Activated naive CD8-positive, alpha-beta T cell treated with anti-CD3 and anti-CD28 coated beads for 36 hours (primary cell): ENCODE data around the gene ANP32E. TPM values are rescaled to one million over a fixed set of nuclear protein-coding genes. Genes with fewer than 3 reads are reported as not detected.
A peak's percentile ranks its signal among the peaks of the same experiment; 100 is the strongest.
"Not testable (repeated sequence)": the region's sequence is repeated elsewhere in the genome, so short reads cannot be mapped to it uniquely, and the experiment has no call there.

ENCODE experiments used
- DNase-seq: peaks from one replicate; pipeline ENCODE4 v3.0.0; 2021
- H3K27ac Mint-ChIP-seq: one replicate; pipeline ENCODE4 v1.8.0; 2022; ENCODE audit warnings: mild to moderate bottlenecking, moderate library complexity, mixed read lengths
- H3K27me3 Mint-ChIP-seq: one replicate; pipeline ENCODE4 v1.8.0; 2022; ENCODE audit warnings: mild to moderate bottlenecking, mixed read lengths
- H3K36me3 Mint-ChIP-seq: one replicate; pipeline ENCODE4 v1.8.0; 2021; ENCODE audit warnings: mild to moderate bottlenecking, mixed read lengths
- H3K4me1 Mint-ChIP-seq: one replicate; pipeline ENCODE4 v1.8.0; 2021; ENCODE audit warnings: mixed read lengths
- H3K4me3 Mint-ChIP-seq: one replicate; pipeline ENCODE4 v1.8.0; 2022; ENCODE audit warnings: mild to moderate bottlenecking, moderate library complexity, mixed read lengths
- H3K9me3 Mint-ChIP-seq: one replicate; pipeline ENCODE4 v1.8.0; 2022; ENCODE audit warnings: mixed read lengths
- total RNA-seq, 2 experiments: library from RNA; stranded (reverse); gene quantifications; one replicate each; pipeline ENCODE4 v1.2.3, GENCODE V29; 2021

The ANP32E gene
- total RNA-seq, 2 experiments from 2014 or later: 176 to 191 TPM

DNA sequence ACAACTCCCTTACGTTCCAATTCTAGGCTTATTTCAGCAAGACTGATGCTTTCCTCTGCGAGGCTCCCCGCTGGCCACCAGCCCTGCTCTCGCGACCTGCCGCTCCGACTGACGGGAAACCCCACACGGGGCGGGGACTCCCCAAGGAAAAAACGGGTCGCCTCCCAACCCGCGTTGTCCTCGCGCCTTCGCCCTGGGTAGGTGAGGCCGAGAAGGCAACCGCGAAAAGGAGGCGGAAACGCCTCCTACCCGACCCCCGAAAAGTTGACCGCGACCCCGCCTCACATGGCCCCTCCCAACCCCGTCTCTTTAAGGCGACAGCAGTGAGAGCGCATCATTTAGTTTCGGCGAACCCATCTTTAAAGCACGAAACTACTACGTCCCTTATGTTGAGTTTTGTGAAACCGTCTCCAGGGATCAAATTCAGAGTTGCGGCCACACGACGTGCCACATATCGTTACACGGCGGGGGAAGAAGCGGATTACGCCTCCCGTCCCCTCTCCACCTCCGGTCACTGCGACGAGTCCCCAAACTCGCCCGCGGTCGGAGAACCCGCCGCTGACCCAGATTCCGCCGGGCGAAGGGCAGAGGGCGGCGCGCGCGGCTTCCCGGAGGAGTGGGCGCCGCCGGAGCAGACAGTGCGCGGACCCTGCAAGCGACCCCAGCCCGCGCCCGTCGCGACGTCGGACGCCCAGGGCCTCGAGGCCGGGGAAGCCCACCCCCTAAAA, 1.2 kb downstream of the ANP32E start:
- no peak overlapping the region for H3K27ac Mint-ChIP-seq
- peaks cover 25% of the 10 kb centered on the region for H3K36me3 Mint-ChIP-seq
- H3K4me3 Mint-ChIP-seq: no peak overlapping the region
- peaks cover 16% of the 10 kb centered on the region for H3K4me1 Mint-ChIP-seq
- H3K9me3 Mint-ChIP-seq: no peaks in the 10 kb centered on the region
- peaks cover 9% of the 10 kb centered on the region for H3K27me3 Mint-ChIP-seq
- DNase-seq: peak; percentile 96

DNA sequence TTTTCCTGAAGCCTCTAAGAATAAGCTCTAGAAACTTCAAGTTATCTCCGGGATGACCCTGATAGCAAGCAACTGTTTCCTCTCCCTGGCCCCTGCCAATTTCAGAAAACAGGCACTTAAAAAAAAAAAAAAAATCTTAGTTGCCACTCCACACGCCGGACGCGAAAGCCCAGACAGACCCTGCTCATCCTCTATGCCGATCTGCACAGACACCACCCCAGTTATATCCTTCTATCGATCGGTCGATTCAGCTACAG, 1.7 kb downstream of the ANP32E start:
- no peak for DNase-seq
- peaks cover 9% of the 10 kb centered on the region for H3K27me3 Mint-ChIP-seq
- peaks cover 15% of the 10 kb centered on the region for H3K4me1 Mint-ChIP-seq
- no peak overlapping the region for H3K27ac Mint-ChIP-seq
- no peaks in the 10 kb centered on the region for H3K9me3 Mint-ChIP-seq
- no peak overlapping the region for H3K4me3 Mint-ChIP-seq
- H3K36me3 Mint-ChIP-seq: peaks cover 25% of the 10 kb centered on the region

DNA sequence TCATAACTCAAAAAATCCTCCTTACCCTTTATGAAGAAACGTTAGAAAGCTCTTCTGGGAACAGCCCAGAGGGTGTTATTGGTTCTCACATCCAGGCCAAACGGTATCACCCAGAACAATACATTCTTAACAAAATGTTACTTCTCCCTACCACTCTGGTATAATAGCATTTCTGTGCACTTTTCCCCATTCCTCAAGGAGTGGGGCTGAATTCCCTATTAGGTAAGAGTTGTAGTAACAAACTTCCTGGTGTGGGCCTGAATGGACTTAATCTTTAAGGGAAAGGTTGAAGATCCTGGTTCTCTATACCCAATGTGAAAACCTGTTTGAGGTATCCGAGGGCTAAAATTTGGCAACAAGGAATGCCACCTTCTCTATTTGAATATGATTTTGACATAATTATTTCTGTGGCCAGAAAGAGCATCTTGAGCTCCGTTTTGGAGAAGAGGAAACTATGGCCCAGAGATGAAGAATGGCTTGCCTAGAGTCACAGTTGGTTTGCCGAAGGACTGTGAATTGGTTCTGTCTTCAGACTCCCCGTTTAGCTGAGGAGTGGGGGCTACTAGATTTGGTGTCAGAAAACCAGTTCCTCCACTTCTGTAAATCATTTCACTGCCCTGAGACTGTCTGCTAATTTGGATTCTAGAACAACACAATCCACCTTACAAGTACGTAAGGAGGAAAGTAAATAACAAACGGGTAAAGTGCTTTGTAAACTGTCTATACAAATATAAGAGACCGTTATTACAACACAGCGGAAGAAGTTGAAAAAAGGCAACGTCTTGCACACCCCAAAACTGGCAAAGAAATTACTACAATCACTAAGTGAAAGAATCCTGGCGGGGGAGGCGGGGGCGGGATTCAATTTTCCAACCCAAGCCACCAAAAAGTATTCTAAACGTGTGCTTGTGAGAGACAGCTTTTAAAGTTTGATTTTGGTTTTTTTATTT, 2.3 kb downstream of the ANP32E start:
- Mint-ChIP-seq H3K4me3 (no peak overlapping the region), H3K27me3 (peaks cover 9% of the 10 kb centered on the region), H3K9me3 (no peaks in the 10 kb centered on the region), H3K4me1 (peaks cover 15% of the 10 kb centered on the region), H3K27ac (no peak overlapping the region), H3K36me3 (peaks cover 28% of the 10 kb centered on the region)
- peak; percentile 16 for DNase-seq

DNA sequence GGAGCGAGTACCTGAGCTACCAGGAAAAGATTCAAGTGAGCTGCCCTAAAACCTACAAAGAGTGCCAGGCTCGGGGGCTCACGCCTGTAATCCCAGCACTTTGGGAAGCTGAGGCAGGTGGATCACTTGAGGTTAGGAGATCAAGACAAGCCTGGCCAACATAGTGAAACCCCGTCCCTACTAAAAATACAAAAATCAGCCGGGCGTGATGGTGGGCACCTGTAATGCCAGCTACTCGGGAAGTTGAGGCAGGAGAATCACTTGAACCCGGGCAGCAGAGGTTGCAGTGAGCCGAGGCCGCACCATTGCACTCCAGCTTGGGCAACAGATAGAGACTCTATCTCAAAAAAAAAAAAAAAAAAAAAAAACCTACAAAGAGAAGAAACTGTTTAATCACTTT, 3.0 kb downstream of the ANP32E start:
- H3K4me3 Mint-ChIP-seq, H3K27ac Mint-ChIP-seq: not testable (repeated sequence)
- H3K4me1 Mint-ChIP-seq: peaks cover 15% of the 10 kb centered on the region

GRCh38 chr1:150228246-150228645, 7.7 kb downstream of the ANP32E start:
- not testable (repeated sequence) for H3K27ac Mint-ChIP-seq, H3K9me3 Mint-ChIP-seq, H3K27me3 Mint-ChIP-seq, DNase-seq, H3K4me3 Mint-ChIP-seq
- peaks cover 14% of the 10 kb centered on the region for H3K4me1 Mint-ChIP-seq
- H3K36me3 Mint-ChIP-seq: peaks cover 41% of the 10 kb centered on the region

More for the DNA sequence above, 3.0 kb downstream of the ANP32E start:
- peaks cover 31% of the 10 kb centered on the region for H3K36me3 Mint-ChIP-seq
- H3K27me3 Mint-ChIP-seq, DNase-seq, H3K9me3 Mint-ChIP-seq: not testable (repeated sequence)

- Mint-ChIP-seq H3K27ac (no peak overlapping the region), H3K4me3 (no peak overlapping the region), H3K36me3 (peaks cover 42% of the 10 kb centered on the region), H3K9me3 (no peaks in the 10 kb centered on the region), H3K4me1 (peaks cover 8% of the 10 kb centered on the region), H3K27me3 (no peaks in the 10 kb centered on the region)
- no peak for DNase-seq
Measured at GRCh38 chr1:150227228-150227627, 8.7 kb downstream of the ANP32E start.

- Mint-ChIP-seq H3K9me3 (no peaks in the 10 kb centered on the region), H3K4me1 (peaks cover 8% of the 10 kb centered on the region), H3K4me3 (no peak overlapping the region), H3K27me3 (no peaks in the 10 kb centered on the region), H3K36me3 (peaks cover 42% of the 10 kb centered on the region), H3K27ac (peak overlapping the region; percentile 9)
- no peak for DNase-seq
Measured at GRCh38 chr1:150226486-150226885, 9.4 kb downstream of the ANP32E start.

- H3K27ac Mint-ChIP-seq: no peak overlapping the region
- H3K4me1 Mint-ChIP-seq: peaks cover 8% of the 10 kb centered on the region
- no peaks in the 10 kb centered on the region for H3K9me3 Mint-ChIP-seq
- no peak overlapping the region for H3K4me3 Mint-ChIP-seq
- peaks cover 36% of the 10 kb centered on the region for H3K36me3 Mint-ChIP-seq
- DNase-seq: no peak
- no peaks in the 10 kb centered on the region for H3K27me3 Mint-ChIP-seq
Measured at GRCh38 chr1:150225546-150225945, 10.4 kb downstream of the ANP32E start.

DNA sequence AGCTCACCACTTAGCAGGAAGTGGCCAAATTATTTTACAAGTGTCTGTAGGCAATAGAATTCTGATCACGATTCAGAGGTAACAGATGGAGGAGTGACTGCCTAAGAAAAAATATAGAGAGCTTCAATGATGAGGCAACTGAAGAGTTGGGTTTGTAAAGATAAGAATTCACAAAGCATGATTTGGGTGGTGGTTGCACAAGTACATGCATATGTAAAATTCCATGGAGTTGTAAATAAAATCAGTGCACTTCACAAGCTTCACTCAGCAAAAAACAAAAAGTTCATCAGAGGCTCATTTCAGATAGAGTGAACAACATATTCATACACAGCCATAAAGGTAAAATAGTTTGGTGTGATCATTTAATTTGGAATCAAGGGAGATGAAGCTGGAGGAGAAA, 10.9 kb downstream of the ANP32E start:
- Mint-ChIP-seq H3K27ac (peak overlapping the region; percentile 38), H3K4me3 (no peak overlapping the region), H3K4me1 (peaks cover 8% of the 10 kb centered on the region), H3K27me3 (no peaks in the 10 kb centered on the region), H3K9me3 (no peaks in the 10 kb centered on the region), H3K36me3 (peaks cover 33% of the 10 kb centered on the region)
- DNase-seq: no peak

DNA sequence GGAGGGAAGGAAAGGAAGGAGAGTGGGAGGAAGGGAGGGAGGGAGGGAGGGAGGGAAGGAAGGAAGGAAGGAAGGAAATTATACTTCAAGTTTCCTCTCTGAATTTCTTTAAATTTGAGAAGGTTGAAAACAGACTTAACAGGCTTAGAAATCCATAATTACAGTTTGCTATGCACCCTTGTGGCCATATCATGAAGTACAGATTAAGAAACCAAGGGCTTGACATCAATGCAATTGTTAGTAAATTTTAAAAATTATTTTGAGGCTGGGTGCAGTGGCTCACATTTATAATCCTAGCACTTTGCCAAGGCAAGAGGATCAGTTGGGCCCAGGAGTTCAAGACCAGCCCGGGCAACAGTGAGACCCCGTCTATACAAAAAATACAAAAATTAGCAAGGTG, 14.4 kb downstream of the ANP32E start:
- no peak overlapping the region for H3K4me3 Mint-ChIP-seq
- peaks cover 20% of the 10 kb centered on the region for H3K36me3 Mint-ChIP-seq
- no peak for DNase-seq
- H3K9me3 Mint-ChIP-seq: no peaks in the 10 kb centered on the region
- H3K27ac Mint-ChIP-seq: no peak overlapping the region
- H3K4me1 Mint-ChIP-seq: peaks cover 7% of the 10 kb centered on the region
- H3K27me3 Mint-ChIP-seq: no peaks in the 10 kb centered on the region

DNA sequence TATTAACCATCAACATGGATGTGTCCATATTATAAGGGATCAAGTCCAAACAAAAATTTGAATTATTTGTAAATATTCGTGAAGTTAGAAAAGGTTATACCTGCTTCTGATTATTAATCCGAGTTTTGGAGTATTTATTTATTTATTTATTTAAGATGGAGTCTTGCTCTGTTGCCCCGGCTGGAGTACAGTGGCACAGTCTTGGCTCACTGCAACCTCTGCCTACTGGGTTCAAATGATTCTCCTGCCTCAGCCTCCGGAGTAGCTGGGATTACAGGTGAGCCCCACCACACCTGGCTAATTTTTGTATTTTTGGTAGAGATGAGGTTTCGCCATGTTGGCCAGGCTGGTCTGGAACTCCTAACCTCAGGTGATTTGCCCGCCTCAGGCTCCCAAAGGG, 20.1 kb downstream of the ANP32E start:
- not testable (repeated sequence) for H3K9me3 Mint-ChIP-seq, H3K27ac Mint-ChIP-seq, H3K4me3 Mint-ChIP-seq, H3K36me3 Mint-ChIP-seq, DNase-seq, H3K27me3 Mint-ChIP-seq
- peaks cover 17% of the 10 kb centered on the region for H3K4me1 Mint-ChIP-seq

- H3K27ac Mint-ChIP-seq: peak overlapping the region; percentile 97
- peak overlapping the region; percentile 83 for H3K4me3 Mint-ChIP-seq
- not testable (repeated sequence) for DNase-seq, H3K27me3 Mint-ChIP-seq, H3K36me3 Mint-ChIP-seq, H3K9me3 Mint-ChIP-seq
- H3K4me1 Mint-ChIP-seq: peaks cover 17% of the 10 kb centered on the region
Measured at GRCh38 chr1:150214099-150214756, 21.7 kb downstream of the ANP32E start.

GRCh38 chr1:150213170-150214098, 22.5 kb downstream of the ANP32E start:
- Mint-ChIP-seq H3K4me1 (peaks cover 17% of the 10 kb centered on the region), H3K27me3 (no peaks in the 10 kb centered on the region), H3K9me3 (no peaks in the 10 kb centered on the region), H3K27ac (peak overlapping the region; percentile 97), H3K36me3 (peaks cover 2% of the 10 kb centered on the region), H3K4me3 (peak overlapping the region; percentile 83)
- peak; percentile 90 for DNase-seq

- H3K9me3 Mint-ChIP-seq: no peaks in the 10 kb centered on the region
- no peaks in the 10 kb centered on the region for H3K36me3 Mint-ChIP-seq
- no peak for DNase-seq
- no peak overlapping the region for H3K4me3 Mint-ChIP-seq
- no peak overlapping the region for H3K27ac Mint-ChIP-seq
- peaks cover 17% of the 10 kb centered on the region for H3K4me1 Mint-ChIP-seq
- no peaks in the 10 kb centered on the region for H3K27me3 Mint-ChIP-seq
Measured at GRCh38 chr1:150212070-150212469, 23.8 kb downstream of the ANP32E start.
